Activated CD4-positive, alpha-beta T cell treated with anti-CD3 and anti-CD28 coated beads for 36 hours (primary cell): ENCODE results near the gene RNPEPL1. TPM values are rescaled to one million over a fixed set of nuclear protein-coding genes. Genes with fewer than 3 reads are reported as not detected.

Experiments
- ATAC-seq: fragments of 200-7000 bp; cut with Tn5 transposase; one replicate; pipeline ENCODE4 v1.10.0; 2021; ENCODE audit warnings: mild to moderate bottlenecking, moderate library complexity
- CTCF ChIA-PET: fragments of 350-600 bp; sonication (Branson Sonifier 250); formaldehyde crosslinking; loops from one replicate; lab custom pipeline; 2021; ENCODE audit warnings: antibody characterized with exemption; lab: Charles Lee
- POLR2A ChIA-PET: fragments of 350-600 bp; sonication (Branson Sonifier 250); formaldehyde crosslinking; loops from one replicate; lab custom pipeline; 2021; ENCODE audit warnings: antibody characterized with exemption, inconsistent platforms; lab: Charles Lee
- DNase-seq: peaks from one replicate; pipeline ENCODE4 v3.0.0-alpha.2; 2020
- H3K27ac Mint-ChIP-seq: one replicate; pipeline ENCODE4 v1.8.0; 2021; ENCODE audit warnings: mixed read lengths
- H3K27me3 Mint-ChIP-seq: one replicate; pipeline ENCODE4 v1.8.0; 2021; ENCODE audit warnings: mixed read lengths
- H3K36me3 Mint-ChIP-seq: one replicate; pipeline ENCODE4 v1.8.0; 2021; ENCODE audit warnings: low read depth, mixed read lengths
- H3K4me1 Mint-ChIP-seq: one replicate; pipeline ENCODE4 v1.8.0; 2021; ENCODE audit warnings: mixed read lengths
- H3K4me3 Mint-ChIP-seq: one replicate; pipeline ENCODE4 v1.8.0; 2021; ENCODE audit warnings: mild to moderate bottlenecking, moderate library complexity, mixed read lengths
- H3K9me3 Mint-ChIP-seq: one replicate; pipeline ENCODE4 v1.8.0; 2021; ENCODE audit warnings: low read depth, mixed read lengths
- intact Hi-C, 2 experiments: fragments of 100-400 bp; cut with DNase I in 1 of 2; cut with micrococcal nuclease in 1 of 2; formaldehyde crosslinking; loops; one replicate each; pipeline versions ENCODE4 v1.14.2 to v1.15.1; 2022 to 2024; cut with DNase I, micrococcal nuclease
- total RNA-seq, 2 experiments: library from RNA; stranded (reverse); gene quantifications; one replicate each; pipeline ENCODE4 v1.2.3, GENCODE V29; 2021

The RNPEPL1 gene
- total RNA-seq, 2 experiments from 2014 or later: 35.7 to 43.8 TPM

- DNase-seq (peak; percentile 21), ATAC-seq (no peak)
- Mint-ChIP-seq H3K4me1 (peaks cover 53% of the 10 kb centered on the region), H3K36me3 (peaks cover 10% of the 10 kb centered on the region), H3K27me3 (no peaks in the 10 kb centered on the region), H3K9me3 (peaks cover 1% of the 10 kb centered on the region), H3K27ac (peak overlapping the region; percentile 85), H3K4me3 (no peak overlapping the region)
- ChIA-PET POLR2A (interaction anchor here (0.6 to 1.0 kb wide), 2 partner anchors 9 to 212 kb away, joined by 3 to 5 read pairs; no protein-coding TSS in a partner anchor), CTCF (interaction anchor here (0.8 to 0.9 kb wide), 2 partner anchors 19 to 1308 kb away, joined by 3 read pairs; no protein-coding TSS in a partner anchor)
- intact Hi-C loops: loop anchor here (5.0 kb wide), 2 partner anchors 55 to 1000 kb away; partner anchors contain the start of gene RNPEPL1 (in 1 of the 2)
Measured at GRCh38 chr2:240622060-240622411, 53.8 kb downstream of the RNPEPL1 start.

- CTCF ChIA-PET: interaction anchor here (0.8 to 1.0 kb wide), 3 partner anchors 18 to 1308 kb away, joined by 3 to 5 read pairs (median 3); partner anchors contain the start of gene CAPN10
- Mint-ChIP-seq H3K27me3 (no peaks in the 10 kb centered on the region), H3K4me3 (no peak overlapping the region), H3K4me1 (peaks cover 55% of the 10 kb centered on the region), H3K9me3 (peaks cover 1% of the 10 kb centered on the region), H3K27ac (peak overlapping the region; percentile 85), H3K36me3 (peaks cover 10% of the 10 kb centered on the region)
- intact Hi-C loops: loop anchor here (5.0 kb wide), 2 partner anchors 55 to 1000 kb away; partner anchors contain the start of gene RNPEPL1 (in 1 of the 2)
- POLR2A ChIA-PET: no interaction called here
- DNase-seq: peak; percentile 73
- ATAC-seq: no peak
Measured at GRCh38 chr2:240622531-240623235, 54.4 kb downstream of the RNPEPL1 start.

GRCh38 chr2:240623531-240624010 is 55.3 kb downstream of the RNPEPL1 start:
- ChIA-PET POLR2A (no interaction called here), CTCF (interaction anchor here (1.0 kb wide), 1 partner anchor 37 kb away, joined by 5 read pairs; the partner anchor contains the start of gene CAPN10)
- H3K36me3 Mint-ChIP-seq: peaks cover 7% of the 10 kb centered on the region
- intact Hi-C loops: loop anchor here (5.0 kb wide), 2 partner anchors 56 to 999 kb away; partner anchors contain the start of gene RNPEPL1 (in 1 of the 2)
- H3K27me3 Mint-ChIP-seq: no peaks in the 10 kb centered on the region
- H3K27ac Mint-ChIP-seq: no peak overlapping the region
- no peaks in the 10 kb centered on the region for H3K9me3 Mint-ChIP-seq
- DNase-seq: peak; percentile 19
- no peak overlapping the region for H3K4me3 Mint-ChIP-seq
- peaks cover 55% of the 10 kb centered on the region for H3K4me1 Mint-ChIP-seq
- ATAC-seq: no peak

GRCh38 chr2:240624011-240624949 is 56.0 kb downstream of the RNPEPL1 start:
- POLR2A ChIA-PET: no interaction called here
- Mint-ChIP-seq H3K9me3 (no peaks in the 10 kb centered on the region), H3K36me3 (peaks cover 3% of the 10 kb centered on the region), H3K27me3 (no peaks in the 10 kb centered on the region), H3K4me1 (peaks cover 55% of the 10 kb centered on the region), H3K27ac (peak overlapping the region; percentile 78), H3K4me3 (no peak overlapping the region)
- peak; percentile 29 for DNase-seq
- intact Hi-C loops: loop anchor here (5.0 kb wide), 2 partner anchors 57 to 998 kb away; partner anchors contain the start of gene RNPEPL1 (in 1 of the 2)
- ATAC-seq: no peak
- CTCF ChIA-PET: interaction anchor here (0.5 kb wide), 1 partner anchor 272 kb away, joined by 3 read pairs; no protein-coding TSS in a partner anchor

- DNase-seq (peak; percentile 87), ATAC-seq (peak; percentile 53)
- H3K36me3 Mint-ChIP-seq: no peaks in the 10 kb centered on the region
- peak within 1 kb of the TSS; percentile 43 for H3K4me3 Mint-ChIP-seq
- H3K4me1 Mint-ChIP-seq: peaks cover 52% of the 10 kb centered on the region
- H3K27ac Mint-ChIP-seq: peak within 1 kb of the TSS; percentile 84
- no peaks in the 10 kb centered on the region for H3K9me3 Mint-ChIP-seq
- intact Hi-C loops: loop anchor here (5.0 kb wide), 2 partner anchors 58 to 997 kb away; partner anchors contain the start of gene RNPEPL1 (in 1 of the 2)
- H3K27me3 Mint-ChIP-seq: no peaks in the 10 kb centered on the region
- ChIA-PET POLR2A (no interaction called here), CTCF (interaction anchor here (0.5 kb wide), 1 partner anchor 273 kb away, joined by 3 read pairs; no protein-coding TSS in a partner anchor)
Measured at GRCh38 chr2:240624950-240625621, 56.8 kb downstream of the RNPEPL1 start, which contains the start of gene GPR35. Gene GPR35 (plus strand): TSS chr2:240625480. CDS start chr2:240629953, 4,473 bp downstream.

- H3K36me3 Mint-ChIP-seq: no peaks in the 10 kb centered on the region
- ChIA-PET POLR2A (no interaction called here), CTCF (no interaction called here)
- peak; percentile 70 for DNase-seq
- H3K4me3 Mint-ChIP-seq: peak overlapping the region; percentile 39
- peak; percentile 33 for ATAC-seq
- intact Hi-C loops: no loop called here
- no peaks in the 10 kb centered on the region for H3K9me3 Mint-ChIP-seq
- H3K27me3 Mint-ChIP-seq: no peaks in the 10 kb centered on the region
- peak overlapping the region; percentile 84 for H3K27ac Mint-ChIP-seq
- H3K4me1 Mint-ChIP-seq: peaks cover 42% of the 10 kb centered on the region
Measured at GRCh38 chr2:240626531-240627300, 58.4 kb downstream of the RNPEPL1 start.

- DNase-seq (no peak), ATAC-seq (no peak)
- intact Hi-C loops: no loop called here
- H3K27me3 Mint-ChIP-seq: no peaks in the 10 kb centered on the region
- no peak overlapping the region for H3K27ac Mint-ChIP-seq
- POLR2A ChIA-PET: no interaction called here
- no peaks in the 10 kb centered on the region for H3K36me3 Mint-ChIP-seq
- H3K9me3 Mint-ChIP-seq: peaks cover 1% of the 10 kb centered on the region
- peaks cover 32% of the 10 kb centered on the region for H3K4me1 Mint-ChIP-seq
- CTCF ChIA-PET: no interaction called here
- no peak overlapping the region for H3K4me3 Mint-ChIP-seq
Measured at GRCh38 chr2:240627736-240628506, 59.6 kb downstream of the RNPEPL1 start.

GRCh38 chr2:240628507-240628807 is 60.2 kb downstream of the RNPEPL1 start:
- DNase-seq (no peak), ATAC-seq (no peak)
- H3K27me3 Mint-ChIP-seq: no peaks in the 10 kb centered on the region
- H3K36me3 Mint-ChIP-seq: no peaks in the 10 kb centered on the region
- CTCF ChIA-PET: no interaction called here
- intact Hi-C loops: no loop called here
- H3K9me3 Mint-ChIP-seq: peaks cover 7% of the 10 kb centered on the region
- H3K27ac Mint-ChIP-seq: no peak overlapping the region
- H3K4me1 Mint-ChIP-seq: peaks cover 28% of the 10 kb centered on the region
- H3K4me3 Mint-ChIP-seq: no peak overlapping the region
- POLR2A ChIA-PET: no interaction called here

- POLR2A ChIA-PET: no interaction called here
- Mint-ChIP-seq H3K4me3 (no peak overlapping the region), H3K36me3 (no peaks in the 10 kb centered on the region)
Measured at GRCh38 chr2:240628808-240629618, 60.7 kb downstream of the RNPEPL1 start.

More at GRCh38 chr2:240628808-240629618, 60.7 kb downstream of the RNPEPL1 start:
- intact Hi-C loops: no loop called here
- no peaks in the 10 kb centered on the region for H3K27me3 Mint-ChIP-seq
- ATAC-seq (no peak), DNase-seq (no peak)
- H3K4me1 Mint-ChIP-seq: peaks cover 25% of the 10 kb centered on the region
- peaks cover 10% of the 10 kb centered on the region for H3K9me3 Mint-ChIP-seq
- CTCF ChIA-PET: interaction anchor here (0.6 kb wide), 1 partner anchor 27 kb away, joined by 3 read pairs; no protein-coding TSS in a partner anchor
- H3K27ac Mint-ChIP-seq: no peak overlapping the region
